Panc1 (cell line): ENCODE data around the gene SLC44A1. TPM values are rescaled to one million over a fixed set of nuclear protein-coding genes. Genes with fewer than 3 reads are reported as not detected.

ENCODE experiments used
- ATAC-seq: fragments of 200-7000 bp; cut with Tn5 transposase; 2 replicates; pipeline ENCODE4 v1.9.1; 2020; ENCODE audit warnings: mild to moderate bottlenecking, moderate library complexity
- BruUV-seq: library from RNA; stranded (reverse); fragments of 400-500 nt; replicated peaks from 2 replicates; lab custom pipeline; 2021; lab: Mats Ljungman, UMichigan
- CTCF ChIA-PET: fragments of 300-600 bp; sonication (Branson Sonifier 250); formaldehyde crosslinking; loops from one replicate; lab custom pipeline; 2022; ENCODE audit warnings: antibody characterized with exemption; lab: Charles Lee
- POLR2A ChIA-PET: fragments of 300-600 bp; sonication (Branson Sonifier 250); formaldehyde crosslinking; loops from one replicate; lab custom pipeline; 2022; ENCODE audit warnings: antibody characterized with exemption; lab: Charles Lee
- DNase-seq: peaks from one replicate; pipeline ENCODE4 v3.0.0-alpha.2; 2010; ENCODE audit warnings: low read depth, low spot score
- H3K27ac ChIP-seq: 2 replicates; pipeline ENCODE4 v1.5.1; 2011; ENCODE audit warnings: mild to moderate bottlenecking, low read length, inconsistent platforms
- H3K27me3 ChIP-seq: fragments of 200-500 bp; sonication (Bioruptor generic); 2 replicates; pipeline ENCODE4 v1.6.0; 2014; ENCODE audit warnings: low read length, inconsistent platforms; ENCODE audit not compliant: control insufficient read depth, insufficient read depth
- H3K36me3 ChIP-seq: fragments of 200-500 bp; sonication (Bioruptor generic); 2 replicates; pipeline ENCODE4 v1.5.1; 2014; ENCODE audit warnings: inconsistent platforms, mild to moderate bottlenecking, low read length, moderate library complexity; ENCODE audit not compliant: control insufficient read depth, insufficient read depth
- H3K4me1 ChIP-seq: 2 replicates; pipeline ENCODE4 v1.5.1; 2011; ENCODE audit warnings: inconsistent platforms, mild to moderate bottlenecking, low read length, moderate library complexity; ENCODE audit not compliant: control insufficient read depth, insufficient read depth
- H3K4me3 ChIP-seq, 2 experiments: 2 replicates each; pipeline ENCODE4 v1.5.1; 2011 to 2012; ENCODE audit warnings: low read depth in 2 of 2, low read length in 2 of 2, mild to moderate bottlenecking in 2 of 2, inconsistent platforms in 1 of 2, moderate library complexity in 1 of 2
- H3K9me3 ChIP-seq: fragments of 200-500 bp; sonication (Bioruptor generic); 2 replicates; pipeline ENCODE4 v1.5.1; 2014; ENCODE audit warnings: low read depth, mild to moderate bottlenecking, inconsistent platforms, low read length, moderate library complexity; ENCODE audit not compliant: control insufficient read depth, insufficient read depth
- POLR2AphosphoS5 ChIP-seq: IDR thresholded peaks from 2 replicates; pipeline ENCODE4 v1.6.1; 2012; ENCODE audit warnings: mild to moderate bottlenecking, low read depth, low read length, moderate library complexity
- SIN3A ChIP-seq: IDR thresholded peaks from 2 replicates; pipeline ENCODE4 v1.6.1; 2012; ENCODE audit warnings: low read depth, mild to moderate bottlenecking, low read length, moderate library complexity, borderline replicate concordance; ENCODE audit not compliant: insufficient read depth
- TCF7L2 ChIP-seq: IDR thresholded peaks from 2 replicates; pipeline ENCODE4 v1.6.1; 2011; ENCODE audit warnings: mild to moderate bottlenecking, low read depth, low read length, inconsistent platforms
- in situ Hi-C: cut with HindIII; loops from 2 replicates; pipeline ENCODE4 v1.10.0; 2016; ENCODE audit warnings: low sequenced_read_pairs, low pct_unique_long_range_greater_than_20kb
- intact Hi-C: fragments of 100-400 bp; cut with micrococcal nuclease; formaldehyde crosslinking; loops from one replicate; pipeline ENCODE4 v1.10.0; 2022; ENCODE audit not compliant: unreplicated experiment
- total RNA-seq: library from RNA; stranded (reverse); gene quantifications from one replicate; pipeline ENCODE4 v1.2.1, GENCODE V29; 2021; ENCODE audit not compliant: unreplicated experiment
- TF ChIP-seq, protein P1 (sequence below), 2 experiments: IDR thresholded peaks; 2 replicates each; pipeline ENCODE4 v1.6.1; 2011 to 2012; ENCODE audit warnings: low read depth in 2 of 2, control low read depth in 1 of 2, low read length in 1 of 2, mild to moderate bottlenecking in 1 of 2, moderate library complexity in 1 of 2; ENCODE audit not compliant: insufficient read depth in 1 of 2
- TF ChIP-seq, protein P2 (sequence below): fragments of 450-650 bp; IDR thresholded peaks from 2 replicates; pipeline ENCODE4 v1.5.1; 2017; ENCODE audit warnings: mild to moderate bottlenecking

Gene SLC44A1
- total RNA-seq, 1 experiment from 2014 or later: 8.7 TPM

DNA sequence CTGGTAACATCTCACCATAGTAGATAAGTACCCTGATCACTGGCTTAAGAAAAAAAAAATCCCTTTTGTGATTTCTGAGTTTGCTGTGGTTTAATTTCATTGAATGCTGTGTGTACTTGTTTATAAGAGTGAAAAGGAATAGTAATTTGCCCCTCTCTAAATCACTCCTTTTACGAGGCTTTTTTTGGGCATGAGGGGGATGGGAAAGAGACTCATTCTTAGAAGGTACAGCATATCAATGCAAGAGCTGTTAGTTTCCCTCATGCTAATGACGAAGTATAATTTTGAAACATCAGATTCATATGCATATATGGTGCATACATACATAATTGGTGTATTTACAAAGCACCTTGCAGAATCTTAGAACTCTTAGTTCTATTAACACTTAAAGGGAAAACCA lies 2.4 kb upstream of the SLC44A1 start:
- no TSS peak for BruUV-seq
- CTCF ChIA-PET: no interaction called here

DNA sequence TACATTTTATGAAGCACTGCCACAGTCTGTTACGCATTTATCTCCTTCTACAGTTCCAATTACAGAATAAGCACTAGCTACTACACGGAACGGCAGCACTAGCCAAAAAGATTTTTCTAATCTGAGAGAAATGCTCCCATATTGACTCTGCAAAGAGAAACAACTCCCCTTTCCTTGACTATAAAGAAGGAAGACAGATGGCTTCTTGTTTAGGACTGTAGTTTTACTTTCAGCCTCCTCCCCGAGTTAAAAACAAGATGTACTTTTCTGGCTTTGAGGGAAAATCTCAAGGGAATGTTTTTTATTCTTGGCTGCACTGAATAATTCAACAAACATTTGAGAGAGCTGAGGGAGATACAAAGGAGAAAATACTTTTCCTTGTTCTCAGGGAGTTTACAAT lies 1.9 kb upstream of the SLC44A1 start:
- Histone ChIP-seq H3K9me3 (no peaks in the 10 kb centered on the region), H3K4me3 (no peak overlapping the region), H3K36me3 (no peaks in the 10 kb centered on the region), H3K4me1 (peaks cover 3% of the 10 kb centered on the region; the same call in 1 of the 2 replicates), H3K27ac (no peak overlapping the region), H3K27me3 (no peaks in the 10 kb centered on the region; the same call in none of the 2 replicates)
- ATAC-seq: no peak
- intact Hi-C loops (loop anchor here (10.0 kb wide), 1 partner anchor 172 kb away; no protein-coding TSS in a partner anchor), in situ Hi-C loops (no loop called here)
- TF ChIP-seq, protein P1, sequence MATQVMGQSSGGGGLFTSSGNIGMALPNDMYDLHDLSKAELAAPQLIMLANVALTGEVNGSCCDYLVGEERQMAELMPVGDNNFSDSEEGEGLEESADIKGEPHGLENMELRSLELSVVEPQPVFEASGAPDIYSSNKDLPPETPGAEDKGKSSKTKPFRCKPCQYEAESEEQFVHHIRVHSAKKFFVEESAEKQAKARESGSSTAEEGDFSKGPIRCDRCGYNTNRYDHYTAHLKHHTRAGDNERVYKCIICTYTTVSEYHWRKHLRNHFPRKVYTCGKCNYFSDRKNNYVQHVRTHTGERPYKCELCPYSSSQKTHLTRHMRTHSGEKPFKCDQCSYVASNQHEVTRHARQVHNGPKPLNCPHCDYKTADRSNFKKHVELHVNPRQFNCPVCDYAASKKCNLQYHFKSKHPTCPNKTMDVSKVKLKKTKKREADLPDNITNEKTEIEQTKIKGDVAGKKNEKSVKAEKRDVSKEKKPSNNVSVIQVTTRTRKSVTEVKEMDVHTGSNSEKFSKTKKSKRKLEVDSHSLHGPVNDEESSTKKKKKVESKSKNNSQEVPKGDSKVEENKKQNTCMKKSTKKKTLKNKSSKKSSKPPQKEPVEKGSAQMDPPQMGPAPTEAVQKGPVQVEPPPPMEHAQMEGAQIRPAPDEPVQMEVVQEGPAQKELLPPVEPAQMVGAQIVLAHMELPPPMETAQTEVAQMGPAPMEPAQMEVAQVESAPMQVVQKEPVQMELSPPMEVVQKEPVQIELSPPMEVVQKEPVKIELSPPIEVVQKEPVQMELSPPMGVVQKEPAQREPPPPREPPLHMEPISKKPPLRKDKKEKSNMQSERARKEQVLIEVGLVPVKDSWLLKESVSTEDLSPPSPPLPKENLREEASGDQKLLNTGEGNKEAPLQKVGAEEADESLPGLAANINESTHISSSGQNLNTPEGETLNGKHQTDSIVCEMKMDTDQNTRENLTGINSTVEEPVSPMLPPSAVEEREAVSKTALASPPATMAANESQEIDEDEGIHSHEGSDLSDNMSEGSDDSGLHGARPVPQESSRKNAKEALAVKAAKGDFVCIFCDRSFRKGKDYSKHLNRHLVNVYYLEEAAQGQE (IDR thresholded peaks at IDR 0.05; ENCODE audit: insufficient read depth in 1 of 2, low read depth in 2 of 2, low read length in 1 of 2): no peak
- TF ChIP-seq POLR2AphosphoS5 (no peak), TCF7L2 (no peak), SIN3A (no peak)
- TF ChIP-seq, protein P2, sequence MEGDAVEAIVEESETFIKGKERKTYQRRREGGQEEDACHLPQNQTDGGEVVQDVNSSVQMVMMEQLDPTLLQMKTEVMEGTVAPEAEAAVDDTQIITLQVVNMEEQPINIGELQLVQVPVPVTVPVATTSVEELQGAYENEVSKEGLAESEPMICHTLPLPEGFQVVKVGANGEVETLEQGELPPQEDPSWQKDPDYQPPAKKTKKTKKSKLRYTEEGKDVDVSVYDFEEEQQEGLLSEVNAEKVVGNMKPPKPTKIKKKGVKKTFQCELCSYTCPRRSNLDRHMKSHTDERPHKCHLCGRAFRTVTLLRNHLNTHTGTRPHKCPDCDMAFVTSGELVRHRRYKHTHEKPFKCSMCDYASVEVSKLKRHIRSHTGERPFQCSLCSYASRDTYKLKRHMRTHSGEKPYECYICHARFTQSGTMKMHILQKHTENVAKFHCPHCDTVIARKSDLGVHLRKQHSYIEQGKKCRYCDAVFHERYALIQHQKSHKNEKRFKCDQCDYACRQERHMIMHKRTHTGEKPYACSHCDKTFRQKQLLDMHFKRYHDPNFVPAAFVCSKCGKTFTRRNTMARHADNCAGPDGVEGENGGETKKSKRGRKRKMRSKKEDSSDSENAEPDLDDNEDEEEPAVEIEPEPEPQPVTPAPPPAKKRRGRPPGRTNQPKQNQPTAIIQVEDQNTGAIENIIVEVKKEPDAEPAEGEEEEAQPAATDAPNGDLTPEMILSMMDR: no peak
- no TSS peak for BruUV-seq
- ChIA-PET CTCF (no interaction called here), POLR2A (no interaction called here)
- no peak for DNase-seq

More for the DNA sequence above, 2.4 kb upstream of the SLC44A1 start:
- H3K4me3 ChIP-seq: no peak overlapping the region
- H3K27me3 ChIP-seq: no peaks in the 10 kb centered on the region; the same call in none of the 2 replicates
- DNase-seq (no peak), ATAC-seq (no peak)
- H3K9me3 ChIP-seq: no peaks in the 10 kb centered on the region
- TF ChIP-seq, protein P1 (IDR thresholded peaks at IDR 0.05; ENCODE audit: insufficient read depth in 1 of 2, low read depth in 2 of 2, low read length in 1 of 2): no peak
- no peak overlapping the region for H3K27ac ChIP-seq
- H3K4me1 ChIP-seq: peaks cover 3% of the 10 kb centered on the region; the same call in 1 of the 2 replicates
- in situ Hi-C loops: no loop called here
- POLR2A ChIA-PET: no interaction called here
- H3K36me3 ChIP-seq: no peaks in the 10 kb centered on the region
- intact Hi-C loops: loop anchor here (10.0 kb wide), 1 partner anchor 173 kb away; no protein-coding TSS in a partner anchor
